ENCODE measurements around the gene MYL6B.

MYL6B gene

DNA sequence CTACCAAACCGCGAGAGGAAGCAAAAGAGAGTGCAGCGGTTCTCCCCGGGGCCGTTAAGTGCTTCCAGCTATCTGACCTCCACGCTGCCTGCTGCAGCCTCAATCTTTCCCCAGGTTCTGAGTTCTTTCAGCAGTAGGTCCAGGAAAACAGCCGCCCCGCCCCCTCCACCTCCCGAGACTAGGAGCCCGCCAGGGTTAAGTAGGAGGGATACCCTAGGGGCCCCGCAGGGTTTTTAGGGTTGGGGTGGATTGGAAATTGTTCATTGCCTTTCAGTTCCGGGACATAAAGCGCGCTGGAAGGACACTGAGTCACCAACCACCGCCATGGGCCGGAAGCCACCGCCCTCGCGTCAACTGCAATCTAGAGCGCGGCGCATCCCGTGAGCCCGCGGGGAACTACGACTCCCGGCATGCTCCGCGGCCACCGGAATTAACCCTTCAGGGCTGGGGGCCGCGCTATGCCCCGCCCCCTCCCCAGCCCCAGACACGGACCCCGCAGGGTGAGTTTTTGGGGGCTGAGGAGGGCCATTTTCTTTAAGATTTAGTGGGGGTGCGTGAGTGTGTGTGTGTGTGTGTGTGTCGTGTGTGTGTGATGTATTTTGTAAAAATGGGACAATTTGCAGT lies at the start of gene MYL6B:
Gene MYL6B, plus strand, starts transcription at position 456 of the 624 bp plus-strand sequence. CDS start 1,332 bp downstream, outside the sequence.
- WGBS (ENCODE audit: insufficient coverage, insufficient read length), result no CpG with 5 or more reads among the region's 37 CpGs
- DNase-seq (ENCODE audit: low read depth, low spot score), result peak; percentile 81
- H3K27me3 ChIP-seq (ENCODE audit: control insufficient read depth, insufficient read depth, low read length), result no peaks in the 10 kb centered on the region

DNA sequence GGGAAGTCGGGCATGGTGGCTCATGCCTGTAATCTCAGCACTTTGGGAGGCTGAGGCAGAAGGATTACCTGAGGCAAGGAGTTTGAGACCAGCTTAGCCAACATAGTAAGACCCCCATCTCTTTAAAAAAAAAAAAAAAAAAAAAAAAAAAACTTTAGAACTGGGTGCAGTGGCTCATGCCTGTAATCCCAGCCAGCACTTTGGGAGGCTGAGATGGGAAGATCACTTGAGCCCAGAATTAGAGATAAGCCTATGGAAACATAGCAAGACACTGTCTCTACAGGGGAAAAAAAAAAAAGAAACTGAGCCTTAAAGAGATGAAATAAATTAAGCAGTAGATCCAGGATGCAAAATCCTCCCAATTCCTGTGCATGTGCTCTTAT lies 49.7 kb upstream of the MYL6B start:
- no CpG with 5 or more reads among the region's 1 CpG for WGBS (ENCODE audit: insufficient coverage, insufficient read length)
- Histone ChIP-seq H3K4me1 (ENCODE audit: control insufficient read depth, insufficient read depth, low read length) (no peaks in the 10 kb centered on the region), H3K36me3 (ENCODE audit: control insufficient read depth, insufficient read depth, low read length) (peaks cover 32% of the 10 kb centered on the region), H3K9me3 (ENCODE audit: control insufficient read depth, insufficient read depth, low read length) (no peaks in the 10 kb centered on the region), H3K4me3 (ENCODE audit: low read length) (no peak overlapping the region), H3K27me3 (ENCODE audit: control insufficient read depth, insufficient read depth, low read length) (no peaks in the 10 kb centered on the region), H3K27ac (ENCODE audit: low read length) (no peak overlapping the region)
- no peak for DNase-seq (ENCODE audit: low read depth, low spot score)

More for the DNA sequence above, at the start of gene MYL6B:
- H3K9me3 ChIP-seq (ENCODE audit: control insufficient read depth, insufficient read depth, low read length), result no peaks in the 10 kb centered on the region
- H3K36me3 ChIP-seq (ENCODE audit: control insufficient read depth, insufficient read depth, low read length), result peaks cover 4% of the 10 kb centered on the region; the same call in 1 of the 2 replicates
- no peaks in the 10 kb centered on the region; the same call in 1 of the 2 replicates for H3K4me1 ChIP-seq (ENCODE audit: control insufficient read depth, insufficient read depth, low read length)
- no peak within 1 kb of the TSS for H3K27ac ChIP-seq (ENCODE audit: low read length)
- H3K4me3 ChIP-seq (ENCODE audit: low read length), result peak within 1 kb of the TSS; percentile 86; the same call in 1 of the 2 replicates

DNA sequence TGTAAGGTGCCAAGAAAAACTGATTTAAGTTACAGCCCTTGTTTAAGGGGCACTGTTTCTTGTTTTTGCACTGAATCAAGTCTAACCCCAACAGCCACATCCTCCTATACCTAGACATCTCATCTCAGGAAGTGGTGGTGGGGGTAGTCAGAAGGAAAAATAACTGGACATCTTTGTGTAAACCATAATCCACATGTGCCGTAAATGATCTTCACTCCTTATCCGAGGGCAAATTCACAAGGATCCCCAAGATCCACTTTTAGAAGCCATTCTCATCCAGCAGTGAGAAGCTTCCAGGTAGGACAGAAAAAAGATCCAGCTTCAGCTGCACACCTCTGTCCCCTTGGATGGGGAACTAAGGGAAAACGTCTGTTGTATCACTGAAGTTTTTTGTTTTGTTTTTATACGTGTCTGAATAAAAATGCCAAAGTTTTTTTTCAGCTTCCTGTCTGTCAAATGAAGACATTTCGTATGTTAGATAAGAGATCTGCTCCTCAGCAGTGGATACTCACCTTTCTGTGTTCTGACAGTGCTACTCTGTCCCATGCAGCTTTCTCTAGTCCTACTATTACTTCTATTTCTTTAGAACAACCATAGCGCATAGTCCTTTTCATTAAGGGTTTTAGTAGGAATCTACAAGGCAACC lies 49.2 kb upstream of the MYL6B start:
- no CpG with 5 or more reads among the region's 6 CpGs for WGBS (ENCODE audit: insufficient coverage, insufficient read length)
- no peak overlapping the region for H3K27ac ChIP-seq (ENCODE audit: low read length)
- H3K9me3 ChIP-seq (ENCODE audit: control insufficient read depth, insufficient read depth, low read length), result no peaks in the 10 kb centered on the region
- no peaks in the 10 kb centered on the region for H3K4me1 ChIP-seq (ENCODE audit: control insufficient read depth, insufficient read depth, low read length)
- H3K36me3 ChIP-seq (ENCODE audit: control insufficient read depth, insufficient read depth, low read length), result peaks cover 31% of the 10 kb centered on the region
- no peak overlapping the region; the same call in 1 of the 2 replicates for H3K4me3 ChIP-seq (ENCODE audit: low read length)
- no peak for DNase-seq (ENCODE audit: low read depth, low spot score)
- H3K27me3 ChIP-seq (ENCODE audit: control insufficient read depth, insufficient read depth, low read length), result no peaks in the 10 kb centered on the region

DNA sequence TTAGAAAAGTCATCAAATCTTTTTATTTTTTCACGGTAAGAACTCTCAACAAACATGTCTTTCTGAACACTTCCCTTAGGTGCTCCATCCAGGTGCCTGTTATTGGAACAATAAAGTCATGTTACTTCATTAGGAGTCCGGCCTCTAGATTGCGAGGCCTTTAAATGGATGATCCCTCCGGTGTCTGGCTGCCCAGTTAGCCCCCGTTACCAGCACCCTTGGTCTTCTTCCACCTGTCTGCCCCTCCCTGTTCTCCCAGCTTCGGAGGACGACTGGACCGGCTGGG lies 48.6 kb upstream of the MYL6B start:
- Histone ChIP-seq H3K9me3 (ENCODE audit: control insufficient read depth, insufficient read depth, low read length) (no peaks in the 10 kb centered on the region), H3K27ac (ENCODE audit: low read length) (no peak overlapping the region), H3K27me3 (ENCODE audit: control insufficient read depth, insufficient read depth, low read length) (no peaks in the 10 kb centered on the region), H3K4me3 (ENCODE audit: low read length) (peak overlapping the region; percentile 60; the same call in 1 of the 2 replicates), H3K36me3 (ENCODE audit: control insufficient read depth, insufficient read depth, low read length) (peaks cover 27% of the 10 kb centered on the region), H3K4me1 (ENCODE audit: control insufficient read depth, insufficient read depth, low read length) (no peaks in the 10 kb centered on the region)
- no peak for DNase-seq (ENCODE audit: low read depth, low spot score)
- WGBS (ENCODE audit: insufficient coverage, insufficient read length), result no CpG with 5 or more reads among the region's 8 CpGs

DNA sequence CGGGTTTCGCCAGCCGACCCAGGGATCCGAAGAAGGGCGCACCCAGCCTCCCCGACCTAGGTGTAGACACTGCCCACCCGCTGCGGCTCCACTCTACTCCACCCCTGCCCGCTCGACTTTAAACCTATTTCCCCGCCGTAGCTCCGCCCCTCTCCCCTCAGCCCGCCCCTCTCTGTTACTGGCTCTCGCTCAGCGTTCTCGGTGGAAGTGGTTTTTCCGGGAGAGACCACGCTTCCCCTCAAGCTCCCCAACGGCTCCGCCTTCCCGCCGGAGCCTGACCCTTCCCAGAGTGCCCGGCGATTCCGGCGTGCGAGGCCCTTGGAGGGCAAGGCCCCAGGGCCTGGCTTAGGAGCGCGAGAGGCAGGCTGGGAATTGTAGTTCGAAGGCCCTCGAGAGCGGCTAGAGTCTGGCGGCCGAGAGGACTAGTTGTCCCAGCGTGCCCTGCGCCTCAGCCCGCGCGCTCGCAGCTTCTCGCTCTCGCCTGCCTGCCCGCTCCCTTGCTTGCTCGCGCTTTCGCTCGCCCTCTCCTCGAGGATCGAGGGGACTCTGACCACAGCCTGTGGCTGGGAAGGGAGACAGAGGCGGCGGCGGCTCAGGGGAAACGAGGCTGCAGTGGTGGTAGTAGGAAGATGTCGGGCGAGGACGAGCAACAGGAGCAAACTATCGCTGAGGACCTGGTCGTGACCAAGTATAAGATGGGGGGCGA lies 48.1 kb upstream of the MYL6B start, which contains the start of gene PA2G4:
Gene PA2G4, plus strand, starts transcription at position 451 of the 706 bp plus-strand sequence. Its CDS starts 179 bp downstream, at position 630.
- Histone ChIP-seq H3K9me3 (ENCODE audit: control insufficient read depth, insufficient read depth, low read length) (no peaks in the 10 kb centered on the region), H3K27me3 (ENCODE audit: control insufficient read depth, insufficient read depth, low read length) (no peaks in the 10 kb centered on the region), H3K4me3 (ENCODE audit: low read length) (peak within 1 kb of the TSS; percentile 75), H3K27ac (ENCODE audit: low read length) (no peak within 1 kb of the TSS), H3K4me1 (ENCODE audit: control insufficient read depth, insufficient read depth, low read length) (no peaks in the 10 kb centered on the region), H3K36me3 (ENCODE audit: control insufficient read depth, insufficient read depth, low read length) (peaks cover 25% of the 10 kb centered on the region)
- peak; percentile 98 for DNase-seq (ENCODE audit: low read depth, low spot score)
- WGBS (ENCODE audit: insufficient coverage, insufficient read length), result no CpG with 5 or more reads among the region's 60 CpGs

DNA sequence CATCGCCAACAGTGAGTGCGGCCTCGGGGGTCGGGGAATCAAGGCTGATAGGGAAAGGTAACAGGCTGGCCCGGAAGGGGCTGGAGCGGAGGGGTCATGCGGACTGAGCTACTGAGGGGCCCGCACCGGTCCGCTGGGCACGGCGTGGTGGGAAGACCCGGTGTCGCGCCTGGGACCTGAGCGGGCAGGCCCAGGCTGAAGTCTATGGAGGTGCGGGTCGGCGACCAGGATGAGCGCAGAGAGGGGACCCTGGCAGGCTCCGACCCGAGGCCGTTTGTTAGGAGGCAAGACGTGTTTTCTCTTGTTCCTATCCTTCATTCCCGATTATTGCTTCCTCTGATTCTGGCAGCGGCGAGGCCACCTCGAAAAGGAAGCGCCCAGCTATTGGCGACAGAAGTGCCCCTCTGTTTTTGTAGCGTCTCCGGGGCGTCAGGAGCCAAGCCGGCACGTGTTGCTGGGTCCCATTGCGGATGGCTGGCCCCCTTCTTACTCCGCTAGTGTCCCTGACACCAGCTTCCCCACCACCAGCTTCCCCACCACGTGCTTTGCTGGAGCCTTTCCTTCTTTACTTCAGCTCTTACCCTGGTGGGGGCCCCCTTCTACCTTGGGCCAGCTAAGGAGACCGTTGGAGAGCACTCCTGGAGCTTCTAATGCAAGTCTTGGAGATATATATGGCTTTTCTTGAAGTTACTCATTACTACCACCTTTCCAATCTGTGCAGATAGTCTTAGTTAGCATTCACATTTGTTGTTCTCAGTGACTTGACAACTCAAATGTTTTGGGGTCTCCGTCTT lies 47.4 kb upstream of the MYL6B start:
- Histone ChIP-seq H3K4me3 (ENCODE audit: low read length) (peak overlapping the region; percentile 75), H3K4me1 (ENCODE audit: control insufficient read depth, insufficient read depth, low read length) (no peaks in the 10 kb centered on the region), H3K27ac (ENCODE audit: low read length) (no peak overlapping the region), H3K9me3 (ENCODE audit: control insufficient read depth, insufficient read depth, low read length) (no peaks in the 10 kb centered on the region), H3K36me3 (ENCODE audit: control insufficient read depth, insufficient read depth, low read length) (peaks cover 25% of the 10 kb centered on the region), H3K27me3 (ENCODE audit: control insufficient read depth, insufficient read depth, low read length) (no peaks in the 10 kb centered on the region)
- no CpG with 5 or more reads among the region's 40 CpGs for WGBS (ENCODE audit: insufficient coverage, insufficient read length)
- no peak for DNase-seq (ENCODE audit: low read depth, low spot score)

DNA sequence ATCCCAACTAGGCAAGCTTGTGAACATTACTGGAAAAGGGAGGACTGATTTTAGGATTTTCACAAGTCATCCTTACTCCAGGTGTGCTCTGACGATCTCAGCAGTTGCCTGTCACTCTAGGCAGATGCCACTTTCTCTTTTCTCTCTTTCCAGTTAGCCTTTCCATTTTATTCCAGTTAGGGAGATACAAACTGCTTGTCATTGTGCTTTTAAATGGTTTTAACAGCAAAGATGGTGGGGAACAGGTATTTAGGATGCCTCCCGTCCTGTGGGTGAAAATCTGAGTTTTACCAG lies 46.8 kb upstream of the MYL6B start:
- no peak for DNase-seq (ENCODE audit: low read depth, low spot score)

DNA sequence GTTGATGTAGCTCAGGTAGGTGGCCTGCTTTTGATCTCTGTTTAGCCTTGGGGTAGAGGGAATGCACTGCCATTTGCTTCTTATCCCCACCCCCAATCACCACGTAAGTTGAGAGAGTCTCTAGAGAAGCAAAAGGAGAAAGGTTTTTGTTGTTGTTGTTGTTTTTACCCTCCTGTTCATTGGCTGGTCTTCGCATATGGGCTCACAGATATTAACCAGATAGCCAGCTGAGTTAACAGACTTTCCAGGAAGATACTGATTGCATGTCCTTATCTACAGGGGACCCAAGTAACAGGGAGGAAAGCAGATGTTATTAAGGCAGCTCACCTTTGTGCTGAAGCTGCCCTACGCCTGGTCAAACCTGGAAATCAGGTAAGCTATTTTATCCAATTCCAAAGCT lies 45.1 kb upstream of the MYL6B start:
- peaks cover 34% of the 10 kb centered on the region for H3K36me3 ChIP-seq (ENCODE audit: control insufficient read depth, insufficient read depth, low read length)
- no peak overlapping the region for H3K4me3 ChIP-seq (ENCODE audit: low read length)
- no CpG with 5 or more reads among the region's 3 CpGs for WGBS (ENCODE audit: insufficient coverage, insufficient read length)

More for the DNA sequence above, 46.8 kb upstream of the MYL6B start:
- Histone ChIP-seq H3K36me3 (ENCODE audit: control insufficient read depth, insufficient read depth, low read length) (peaks cover 28% of the 10 kb centered on the region), H3K27me3 (ENCODE audit: control insufficient read depth, insufficient read depth, low read length) (no peaks in the 10 kb centered on the region), H3K27ac (ENCODE audit: low read length) (no peak overlapping the region), H3K4me1 (ENCODE audit: control insufficient read depth, insufficient read depth, low read length) (no peaks in the 10 kb centered on the region), H3K4me3 (ENCODE audit: low read length) (peak overlapping the region; percentile 75; the same call in 1 of the 2 replicates), H3K9me3 (ENCODE audit: control insufficient read depth, insufficient read depth, low read length) (no peaks in the 10 kb centered on the region)
- no CpG with 5 or more reads among the region's 2 CpGs for WGBS (ENCODE audit: insufficient coverage, insufficient read length)

DNA sequence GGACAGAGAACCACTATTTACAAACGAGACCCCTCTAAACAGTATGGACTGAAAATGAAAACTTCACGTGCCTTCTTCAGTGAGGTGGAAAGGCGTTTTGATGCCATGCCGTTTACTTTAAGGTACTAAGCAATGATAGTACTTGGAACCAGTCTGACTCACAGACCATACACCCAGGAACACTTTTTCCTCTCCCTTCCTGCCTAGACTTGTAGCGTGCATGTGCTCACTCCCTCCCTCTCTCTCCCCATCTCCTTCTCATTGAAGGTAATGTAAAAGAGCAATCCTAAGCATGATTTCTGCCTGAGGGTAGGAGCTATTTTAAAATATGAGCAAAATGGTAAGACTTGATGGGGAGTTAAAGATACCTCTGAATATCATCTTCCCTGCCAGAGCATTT lies 41.8 kb upstream of the MYL6B start:
- Histone ChIP-seq H3K36me3 (ENCODE audit: control insufficient read depth, insufficient read depth, low read length) (peaks cover 37% of the 10 kb centered on the region), H3K27ac (ENCODE audit: low read length) (no peak overlapping the region), H3K4me3 (ENCODE audit: low read length) (no peak overlapping the region), H3K4me1 (ENCODE audit: control insufficient read depth, insufficient read depth, low read length) (no peaks in the 10 kb centered on the region), H3K27me3 (ENCODE audit: control insufficient read depth, insufficient read depth, low read length) (no peaks in the 10 kb centered on the region), H3K9me3 (ENCODE audit: control insufficient read depth, insufficient read depth, low read length) (no peaks in the 10 kb centered on the region)
- WGBS (ENCODE audit: insufficient coverage, insufficient read length), result no CpG with 5 or more reads among the region's 5 CpGs
- no peak for DNase-seq (ENCODE audit: low read depth, low spot score)

More for the DNA sequence above, 45.1 kb upstream of the MYL6B start:
- Histone ChIP-seq H3K9me3 (ENCODE audit: control insufficient read depth, insufficient read depth, low read length) (no peaks in the 10 kb centered on the region), H3K4me1 (ENCODE audit: control insufficient read depth, insufficient read depth, low read length) (no peaks in the 10 kb centered on the region), H3K27me3 (ENCODE audit: control insufficient read depth, insufficient read depth, low read length) (no peaks in the 10 kb centered on the region), H3K27ac (ENCODE audit: low read length) (no peak overlapping the region)
- no peak for DNase-seq (ENCODE audit: low read depth, low spot score)

DNA sequence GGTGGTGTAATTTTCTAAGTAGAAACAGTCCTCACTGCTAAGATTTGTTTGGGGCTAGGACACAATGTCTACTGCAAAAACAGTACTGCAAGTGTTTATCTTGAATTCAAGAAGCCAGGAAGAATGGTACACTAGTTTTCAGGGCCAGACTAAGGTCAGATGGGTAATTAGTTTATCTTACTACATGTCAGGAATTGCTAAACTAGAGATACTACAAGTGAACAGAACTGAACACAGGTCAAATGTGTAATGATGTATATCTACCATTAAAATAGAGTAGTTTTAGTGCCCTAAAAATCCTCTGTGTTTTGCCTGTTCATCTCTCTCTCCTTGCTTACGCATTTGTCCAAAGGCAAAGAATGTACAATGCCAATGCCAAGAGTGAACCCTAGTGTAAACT lies 38.3 kb upstream of the MYL6B start:
- no peaks in the 10 kb centered on the region for H3K27me3 ChIP-seq (ENCODE audit: control insufficient read depth, insufficient read depth, low read length)
- no CpG with 5 or more reads among the region's 1 CpG for WGBS (ENCODE audit: insufficient coverage, insufficient read length)
- H3K4me3 ChIP-seq (ENCODE audit: low read length), result no peak overlapping the region
- no peak for DNase-seq (ENCODE audit: low read depth, low spot score)
- no peaks in the 10 kb centered on the region for H3K9me3 ChIP-seq (ENCODE audit: control insufficient read depth, insufficient read depth, low read length)
- peaks cover 29% of the 10 kb centered on the region for H3K36me3 ChIP-seq (ENCODE audit: control insufficient read depth, insufficient read depth, low read length)
- peaks cover 2% of the 10 kb centered on the region; the same call in 1 of the 2 replicates for H3K4me1 ChIP-seq (ENCODE audit: control insufficient read depth, insufficient read depth, low read length)
- H3K27ac ChIP-seq (ENCODE audit: low read length), result no peak overlapping the region

Data from iPS DF 6.9 (cell line).